Endothelial cell of umbilical vein (primary cell): ENCODE data around the gene MARCHF11. TPM values are rescaled to one million over a fixed set of nuclear protein-coding genes. Genes with fewer than 3 reads are reported as not detected.

Experiments
- BruUV-seq: library from RNA; stranded (reverse); fragments of 400-500 nt; replicated peaks from 2 replicates; lab custom pipeline; 2021; lab: Mats Ljungman, UMichigan
- CTCF ChIA-PET: fragments of 300-600, 350-600 bp; sonication (Branson Sonifier 250); formaldehyde crosslinking; loops from one replicate; lab custom pipeline; 2021; ENCODE audit warnings: antibody characterized with exemption, inconsistent platforms; lab: Charles Lee
- POLR2A ChIA-PET: fragments of 300-600, 350-600 bp; sonication (Branson Sonifier 250); formaldehyde crosslinking; loops from one replicate; lab custom pipeline; 2021; ENCODE audit warnings: antibody characterized with exemption, inconsistent platforms; lab: Charles Lee
- DNase-seq: peaks from one replicate; pipeline ENCODE4 v3.0.0-alpha.2; 2011; ENCODE audit warnings: low read depth, low spot score
- FAIRE-seq: peaks from 2 replicates; lab custom pipeline; 2011; peaks lifted over from hg19 to GRCh38; lab: Jason Lieb, UNC
- H2AFZ ChIP-seq: 2 replicates; pipeline ENCODE4 v1.6.0; 2012; ENCODE audit warnings: low read depth, low read length, control low read depth, inconsistent platforms
- H3K27ac ChIP-seq: 2 replicates; pipeline ENCODE4 v1.5.1; 2011; ENCODE audit warnings: low read depth, mild to moderate bottlenecking, control low read depth, low read length, moderate library complexity; ENCODE audit not compliant: insufficient read depth
- H3K27me3 ChIP-seq, 2 experiments: 2 replicates each; pipeline versions ENCODE4 v1.6.0 to v1.6.1; 2011; ENCODE audit warnings: low read length in 2 of 2, mixed read lengths in 1 of 2; ENCODE audit not compliant: control insufficient read depth in 2 of 2, insufficient read depth in 2 of 2
- H3K36me3 ChIP-seq, 2 experiments: 2 replicates in 1 of 2; 3 replicates in 1 of 2; pipeline ENCODE4 v1.5.1; 2011; ENCODE audit warnings: low read length in 2 of 2, mild to moderate bottlenecking in 1 of 2, moderate library complexity in 1 of 2; ENCODE audit not compliant: control insufficient read depth in 2 of 2, insufficient read depth in 2 of 2; ENCODE audit errors: extremely low read depth in 1 of 2
- H3K4me1 ChIP-seq: 3 replicates; pipeline ENCODE4 v1.5.1; 2011; ENCODE audit warnings: mild to moderate bottlenecking, low read length; ENCODE audit not compliant: control insufficient read depth, insufficient read depth; ENCODE audit errors: extremely low read depth
- H3K4me2 ChIP-seq: 2 replicates; pipeline ENCODE4 v1.6.1; 2011; ENCODE audit warnings: low read length, control low read depth, mixed read lengths; ENCODE audit not compliant: insufficient read depth
- H3K4me3 ChIP-seq, 3 experiments: fragments of 200-600 bp in 1 of 3; sonication (generic), shearing (Covaris generic) in 1 of 3; replicated peaks in 1 of 3; 2 replicates each; pipeline ENCODE4 v1.5.1; 2011 to 2016; ENCODE audit warnings: control low read depth in 3 of 3, low read length in 3 of 3, mild to moderate bottlenecking in 2 of 3, inconsistent platforms in 1 of 3, low read depth in 1 of 3, moderate library complexity in 1 of 3; ENCODE audit not compliant: insufficient read depth in 1 of 3
- H3K79me2 ChIP-seq: 2 replicates; pipeline ENCODE4 v1.6.0; 2012; ENCODE audit warnings: low read length, inconsistent platforms; ENCODE audit not compliant: control insufficient read depth, insufficient read depth
- H3K9ac ChIP-seq: replicated peaks from 2 replicates; pipeline ENCODE3; 2011; ENCODE audit warnings: low read length, control low read depth; ENCODE audit not compliant: insufficient read depth; ENCODE audit errors: extremely low read depth
- H3K9me1 ChIP-seq: replicated peaks from 3 replicates; pipeline ENCODE4 v1.6.0; 2011; ENCODE audit warnings: mild to moderate bottlenecking, low read length; ENCODE audit not compliant: control insufficient read depth, insufficient read depth; ENCODE audit errors: extremely low read depth
- H3K9me3 ChIP-seq: replicated peaks from 2 replicates; pipeline ENCODE4 v1.5.1; 2012; ENCODE audit warnings: low read length, inconsistent platforms; ENCODE audit not compliant: control insufficient read depth, insufficient read depth
- H4K20me1 ChIP-seq: replicated peaks from 2 replicates; pipeline ENCODE3; 2011; ENCODE audit warnings: mild to moderate bottlenecking, low read length; ENCODE audit not compliant: control insufficient read depth, insufficient read depth; ENCODE audit errors: extremely low read depth
- EZH2 ChIP-seq: IDR thresholded peaks from 2 replicates; pipeline ENCODE4 v1.6.1; 2012; ENCODE audit warnings: borderline replicate concordance, low read depth, mild to moderate bottlenecking, moderate library complexity, low read length, inconsistent platforms; ENCODE audit not compliant: severe bottlenecking
- FOS ChIP-seq: IDR thresholded peaks from 2 replicates; pipeline ENCODE4 v1.6.1; 2011; ENCODE audit warnings: mild to moderate bottlenecking, low read length, moderate library complexity, borderline replicate concordance; ENCODE audit not compliant: insufficient read depth
- GATA2 ChIP-seq: IDR thresholded peaks from 2 replicates; pipeline ENCODE4 v1.7.0; 2011; ENCODE audit warnings: low read depth, mild to moderate bottlenecking, moderate library complexity, mixed read lengths, low read length; ENCODE audit not compliant: insufficient read length, insufficient read depth
- JUN ChIP-seq: IDR thresholded peaks from 2 replicates; pipeline ENCODE4 v1.6.1; 2011; ENCODE audit warnings: borderline replicate concordance, low read depth; ENCODE audit not compliant: insufficient read length, insufficient read depth
- MYC ChIP-seq: IDR thresholded peaks from one replicate; pipeline ENCODE4 v1.6.1; 2011; ENCODE audit warnings: mild to moderate bottlenecking, low read depth, low read length
- POLR2A ChIP-seq: IDR thresholded peaks from 2 replicates; pipeline ENCODE4 v1.6.1; 2012; ENCODE audit warnings: low read depth, mild to moderate bottlenecking, control low read depth, low read length
- POLR2AphosphoS5 ChIP-seq: IDR thresholded peaks from 2 replicates; pipeline ENCODE4 v1.6.1; 2012; ENCODE audit warnings: low read depth, mild to moderate bottlenecking, control low read depth, low read length, moderate library complexity; ENCODE audit not compliant: insufficient read depth
- dilution Hi-C: fragments of 300-500 bp; cut with MboI; formaldehyde crosslinking; loops from one replicate; pipeline ENCODE4 v1.15.0; 2019; ENCODE audit warnings: low sequenced_read_pairs; ENCODE audit not compliant: extremely low pct_ligation_motif_present
- intact Hi-C: fragments of 100-400 bp; cut with micrococcal nuclease; formaldehyde crosslinking; loops from one replicate; pipeline ENCODE4 v1.10.0; 2022
- polyA plus RNA-seq, 4 experiments: library from polyadenylated mRNA; depleted of rRNA in 3 of 4; stranded (reverse) in 3 of 4; unstranded in 1 of 4; fragments of >200 nt; gene quantifications; 2 replicates each; pipeline versions ENCODE4 v1.2.1 to v1.2.3, GENCODE V29; 2011 to 2012; ENCODE audit warnings: missing spikeins in 1 of 4
- total RNA-seq: library from RNA; stranded (reverse); gene quantifications from 2 replicates; pipeline ENCODE4 v1.2.3, GENCODE V29; 2021
- TF ChIP-seq, protein P1 (sequence below): IDR thresholded peaks from 2 replicates; pipeline ENCODE4 v1.6.1; 2011; ENCODE audit not compliant: insufficient read depth, insufficient read length
- TF ChIP-seq, protein P2 (sequence below), 2 donors: IDR thresholded peaks; 1 replicate in 1 of 2; 2 replicates in 1 of 2; pipeline ENCODE4 v1.5.1; 2011; ENCODE audit warnings: low read length in 2 of 2, mild to moderate bottlenecking in 2 of 2, moderate library complexity in 2 of 2, control low read depth in 1 of 2, inconsistent platforms in 1 of 2, low read depth in 1 of 2; ENCODE audit not compliant: insufficient read depth in 1 of 2; ENCODE audit errors: extremely low read depth in 1 of 2

Gene MARCHF11
- total and polyA plus RNA-seq, 2 donors (not counting 3 experiments of a cell fraction or from before 2014, with no cell fraction given): not detected

DNA sequence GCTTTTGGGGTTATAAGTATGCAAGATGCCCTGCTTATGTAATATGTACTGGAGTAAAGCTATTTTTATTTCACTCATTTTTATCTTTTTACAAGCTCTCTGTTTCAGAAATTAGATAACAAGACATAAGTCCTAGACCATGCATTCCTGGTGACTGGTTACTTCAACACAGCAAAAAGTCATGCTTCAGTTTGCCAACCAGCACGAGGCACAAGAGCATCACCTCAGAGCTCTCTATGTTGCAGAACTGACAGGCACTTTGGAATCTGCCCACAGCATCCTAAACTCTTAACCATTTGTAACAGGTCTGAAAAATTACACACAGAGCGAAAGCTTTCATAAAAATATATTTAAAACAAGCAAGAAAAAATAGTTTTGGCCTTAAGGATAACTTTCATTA is 112.8 kb downstream of the MARCHF11 start:
- dilution Hi-C loops (no loop called here), intact Hi-C loops (no loop called here)
- Histone ChIP-seq H3K4me3 (no peak overlapping the region), H3K9ac (no peak overlapping the region), H4K20me1 (no peaks in the 10 kb centered on the region), H3K9me3 (no peaks in the 10 kb centered on the region), H2AFZ (no peak overlapping the region), H3K4me1 (no peaks in the 10 kb centered on the region), H3K36me3 (no peaks in the 10 kb centered on the region), H3K27me3 (peaks cover 0 to 4% of the 10 kb centered on the region in 2 experiments), H3K4me2 (no peak overlapping the region), H3K79me2 (no peaks in the 10 kb centered on the region), H3K9me1 (no peaks in the 10 kb centered on the region), H3K27ac (no peak overlapping the region)
- no peak for DNase-seq
- no TSS peak for BruUV-seq
- FAIRE-seq: no peak
- TF ChIP-seq POLR2AphosphoS5 (no peak), EZH2 (no peak), MYC (no peak), JUN (no peak), POLR2A (no peak), GATA2 (no peak), FOS (no peak)
- TF ChIP-seq, protein P1, sequence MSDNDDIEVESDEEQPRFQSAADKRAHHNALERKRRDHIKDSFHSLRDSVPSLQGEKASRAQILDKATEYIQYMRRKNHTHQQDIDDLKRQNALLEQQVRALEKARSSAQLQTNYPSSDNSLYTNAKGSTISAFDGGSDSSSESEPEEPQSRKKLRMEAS: no peak
- TF ChIP-seq, protein P2, sequence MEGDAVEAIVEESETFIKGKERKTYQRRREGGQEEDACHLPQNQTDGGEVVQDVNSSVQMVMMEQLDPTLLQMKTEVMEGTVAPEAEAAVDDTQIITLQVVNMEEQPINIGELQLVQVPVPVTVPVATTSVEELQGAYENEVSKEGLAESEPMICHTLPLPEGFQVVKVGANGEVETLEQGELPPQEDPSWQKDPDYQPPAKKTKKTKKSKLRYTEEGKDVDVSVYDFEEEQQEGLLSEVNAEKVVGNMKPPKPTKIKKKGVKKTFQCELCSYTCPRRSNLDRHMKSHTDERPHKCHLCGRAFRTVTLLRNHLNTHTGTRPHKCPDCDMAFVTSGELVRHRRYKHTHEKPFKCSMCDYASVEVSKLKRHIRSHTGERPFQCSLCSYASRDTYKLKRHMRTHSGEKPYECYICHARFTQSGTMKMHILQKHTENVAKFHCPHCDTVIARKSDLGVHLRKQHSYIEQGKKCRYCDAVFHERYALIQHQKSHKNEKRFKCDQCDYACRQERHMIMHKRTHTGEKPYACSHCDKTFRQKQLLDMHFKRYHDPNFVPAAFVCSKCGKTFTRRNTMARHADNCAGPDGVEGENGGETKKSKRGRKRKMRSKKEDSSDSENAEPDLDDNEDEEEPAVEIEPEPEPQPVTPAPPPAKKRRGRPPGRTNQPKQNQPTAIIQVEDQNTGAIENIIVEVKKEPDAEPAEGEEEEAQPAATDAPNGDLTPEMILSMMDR (IDR thresholded peaks at IDR 0.05; ENCODE audit: extremely low read depth in 1 of 2, insufficient read depth in 1 of 2, low read depth in 1 of 2, low read length in 2 of 2): no peak
- CTCF ChIA-PET: no interaction called here
- POLR2A ChIA-PET: no interaction called here
